Measurements from ENCODE around the gene TRIM15. TPM values are rescaled to one million over a fixed set of nuclear protein-coding genes. Genes with fewer than 3 reads are reported as not detected.

TRIM15 gene
- total and polyA plus RNA-seq, 10 of the 15 experiments (the other 5 are each of a cell fraction or from before 2014, with no cell fraction given), result 0.29 TPM; not detected in 9

GRCh38 chr6:30195951-30196350, 32.6 kb downstream of the TRIM15 start:
- ChIA-PET POLR2A (interaction anchor here (0.6 kb wide), 1 partner anchor 515 kb away, joined by 3 read pairs; the partner anchor contains the start of gene ZFP57), RAD21 (ENCODE audit: unreplicated experiment) (no interaction called here), CTCF (interaction anchor here (0.9 kb wide), 1 partner anchor 31 kb away, joined by 3 read pairs; no protein-coding TSS in a partner anchor), SMC1A (ENCODE audit: uncharacterized antibody, unreplicated experiment) (interaction anchor here (0.7 kb wide), 2 partner anchors 207 to 846 kb away, joined by 3 read pairs; no protein-coding TSS in a partner anchor)
- Histone ChIP-seq H3K4me2 (ENCODE audit: control insufficient read depth, insufficient read depth) (no peak overlapping the region), H3K79me2 (ENCODE audit: control insufficient read depth, insufficient read depth, low read length) (peaks cover 7% of the 10 kb centered on the region), H3K36me3 (ENCODE audit: control insufficient read depth in 2 of 2, insufficient read depth in 2 of 2, low read length in 1 of 2) (peaks cover 37 to 44% of the 10 kb centered on the region in 2 experiments), H2AFZ (ENCODE audit: control insufficient read depth, low read depth, low read length) (no peak overlapping the region), H3K9ac (ENCODE audit: control insufficient read depth, insufficient read depth, low read length) (no peak overlapping the region), H3K27ac (ENCODE audit: control insufficient read depth, insufficient read depth) (no peak overlapping the region), H3K27me3 (replicated peaks in 1 of 2; ENCODE audit: control insufficient read depth in 2 of 2, insufficient read depth in 2 of 2, low read length in 1 of 2) (no peaks in the 10 kb centered on the region), H3K4me1 (ENCODE audit: control insufficient read depth, insufficient read depth, low read length) (peaks cover 8% of the 10 kb centered on the region), H4K20me1 (ENCODE audit: control insufficient read depth, insufficient read depth) (peaks cover 9% of the 10 kb centered on the region; the same call in 1 of the 2 replicates), H3K9me3 (replicated peaks; ENCODE audit: control insufficient read depth, insufficient read depth, low read length) (no peaks in the 10 kb centered on the region), H3K4me3 (no peak overlapping the region)
- DNase-seq (ENCODE audit: low read depth, low spot score) (no peak), FAIRE-seq (no peak), ATAC-seq (no peak)
- in situ Hi-C loops (cut with MboI), result no loop called here
- intact Hi-C loops (cut with micrococcal nuclease; ENCODE audit: unreplicated experiment), result no loop called here
- BruUV-seq (replicated peaks), result no TSS peak
- no peak for TF ChIP-seq POLR2A (IDR thresholded peaks at IDR 0.05; ENCODE audit: low read depth, low read length)
- TF ChIP-seq RBBP5 (conservative IDR thresholded peaks at IDR 0.05), result no peak
- no peak for TF ChIP-seq PAX8 (IDR thresholded peaks at IDR 0.05)
- no peak for TF ChIP-seq SREBF2 (IDR thresholded peaks at IDR 0.05; ENCODE audit: low read length)
- no peak for TF ChIP-seq TCF3 (IDR thresholded peaks at IDR 0.05; ENCODE audit: borderline replicate concordance, insufficient read depth, low read depth, low read length)
- TF ChIP-seq ATF3 (IDR thresholded peaks at IDR 0.05; ENCODE audit: borderline replicate concordance, extremely low read depth, low read depth, low read length), result no peak
- no peak for TF ChIP-seq EZH2 (IDR thresholded peaks at IDR 0.05; ENCODE audit: borderline replicate concordance, control insufficient read depth, low read depth, low read length)
- no peak for TF ChIP-seq ZNF384 (IDR thresholded peaks at IDR 0.05; ENCODE audit: borderline replicate concordance, low read depth, low read length)
- TF ChIP-seq NFYA (IDR thresholded peaks at IDR 0.05; ENCODE audit: borderline replicate concordance, low read depth, low read length), result no peak
- no peak for TF ChIP-seq ZBTB33 (IDR thresholded peaks at IDR 0.05)
- TF ChIP-seq DPF2 (IDR thresholded peaks at IDR 0.05), result no peak
- no peak for TF ChIP-seq HSF1 (IDR thresholded peaks at IDR 0.05; ENCODE audit: low read depth, low read length)
- no peak for TF ChIP-seq ELK1 (IDR thresholded peaks at IDR 0.05; ENCODE audit: low read depth, low read length)
- no peak for TF ChIP-seq EP300 (IDR thresholded peaks at IDR 0.05; ENCODE audit: borderline replicate concordance in 1 of 2, control insufficient read depth in 1 of 2, low read depth in 2 of 2, low read length in 2 of 2)
- no peak for TF ChIP-seq IRF3 (IDR thresholded peaks at IDR 0.05)
- no peak for TF ChIP-seq ZZZ3 (IDR thresholded peaks at IDR 0.05; ENCODE audit: control insufficient read depth, insufficient read length, low read depth)
- WGBS (ENCODE audit: insufficient coverage, insufficient replicate concordance, low lambda C conversion rate, missing lambda C conversion rate), result 92% methylated on average over 1 of the region's 1 CpG

Data from GM12878 (cell line).